ENCODE data around the gene PALM2AKAP2.

Gene PALM2AKAP2

GRCh38 chr9:109771796-109772531 lies 8.0 kb upstream of the PALM2AKAP2 start:
- peak in 2 of 56 donors; percentile 0 to 4 for DNase-seq

DNA sequence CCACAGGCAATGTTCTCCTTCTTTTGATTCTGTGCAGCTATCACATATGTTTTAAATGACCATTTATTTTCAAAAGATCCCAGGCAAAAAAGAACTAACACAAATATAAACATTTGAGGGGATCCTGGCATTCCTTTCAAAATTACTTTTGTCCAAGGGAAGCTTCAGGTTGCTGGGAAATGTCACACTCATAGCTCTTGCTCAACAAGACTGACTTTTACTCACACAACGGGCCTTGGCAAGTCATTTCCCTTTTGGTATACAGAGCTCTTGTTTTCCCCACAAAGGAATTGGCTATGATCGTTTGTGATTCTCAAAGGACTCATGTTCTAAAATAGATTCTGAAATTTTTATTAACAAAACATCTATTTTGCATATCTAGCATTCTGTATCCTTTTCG lies 4.5 kb upstream of the PALM2AKAP2 start:
- no peak for DNase-seq

- no peak for DNase-seq
Measured at GRCh38 chr9:109776391-109776790, 3.6 kb upstream of the PALM2AKAP2 start.

DNA sequence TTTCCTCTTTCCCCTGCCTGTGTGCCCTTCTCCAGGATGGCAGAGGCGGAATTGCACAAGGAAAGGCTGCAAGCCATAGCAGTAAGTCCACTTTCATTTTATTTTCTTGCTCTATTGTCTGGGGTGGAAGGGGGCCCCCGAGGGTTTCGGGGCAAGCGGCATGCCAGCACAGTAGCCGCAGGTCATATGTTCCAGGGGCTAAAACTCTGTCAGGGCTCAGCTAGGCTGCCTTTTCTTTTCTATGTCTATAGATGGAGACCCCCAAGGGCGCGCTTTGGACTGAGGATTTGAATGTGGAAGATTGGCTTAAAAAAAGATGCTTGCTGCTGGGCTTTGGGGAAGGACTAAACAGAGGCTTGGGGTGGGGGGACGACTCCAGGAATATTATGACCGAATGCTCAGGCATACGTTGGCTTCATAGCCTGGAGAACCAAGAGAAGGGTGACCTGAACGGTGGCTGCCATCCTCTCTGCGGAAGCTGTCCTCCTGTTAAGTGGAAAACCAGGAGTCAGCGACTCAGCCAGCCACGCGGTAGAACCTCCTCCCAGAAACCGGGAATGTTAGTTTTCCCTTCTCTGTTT lies 545 bp downstream of the PALM2AKAP2 start:
- DNase-seq: peak in 2 of 56 donors; percentile 2 to 44

DNA sequence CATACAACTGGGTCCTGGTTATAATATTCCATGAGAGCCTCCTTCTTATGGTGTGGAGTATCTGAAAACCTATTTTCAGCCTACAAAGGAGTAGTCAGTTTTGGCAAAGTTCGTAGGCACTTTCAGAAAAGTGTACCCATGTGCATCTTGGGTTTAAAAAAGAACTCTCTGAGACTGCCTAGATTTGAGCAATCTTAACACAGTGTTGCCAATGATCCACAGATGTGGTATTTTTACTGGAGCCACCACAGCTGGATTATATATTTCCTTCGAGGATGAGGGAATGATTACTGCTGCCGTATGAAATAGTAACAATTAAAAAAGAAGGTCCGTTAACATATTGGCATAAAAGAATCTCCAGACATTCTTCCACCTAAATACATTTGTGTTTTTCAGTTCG lies 1.1 kb downstream of the PALM2AKAP2 start:
- no peak for DNase-seq

GRCh38 chr9:109781541-109782197 lies 1.7 kb downstream of the PALM2AKAP2 start:
- DNase-seq: no peak

DNA sequence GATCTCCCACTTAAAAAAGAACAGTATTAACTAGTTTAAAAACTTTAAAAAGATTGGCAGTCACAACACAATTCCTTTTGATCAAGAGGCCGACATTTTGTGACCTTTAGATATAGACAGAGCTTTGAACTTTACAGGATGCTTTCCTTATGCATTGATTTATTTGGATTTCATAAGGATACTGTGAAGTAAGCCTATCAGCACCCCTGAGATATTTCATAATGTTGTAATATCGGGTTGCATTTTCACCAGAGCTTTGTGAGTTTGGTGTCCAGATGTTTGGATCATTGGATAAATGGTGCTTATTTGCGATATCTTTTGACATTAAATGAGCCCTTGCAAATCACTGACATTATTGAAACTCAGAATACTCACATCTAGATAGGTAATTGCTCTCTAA lies 7.7 kb downstream of the PALM2AKAP2 start:
- DNase-seq: no peak

DNA sequence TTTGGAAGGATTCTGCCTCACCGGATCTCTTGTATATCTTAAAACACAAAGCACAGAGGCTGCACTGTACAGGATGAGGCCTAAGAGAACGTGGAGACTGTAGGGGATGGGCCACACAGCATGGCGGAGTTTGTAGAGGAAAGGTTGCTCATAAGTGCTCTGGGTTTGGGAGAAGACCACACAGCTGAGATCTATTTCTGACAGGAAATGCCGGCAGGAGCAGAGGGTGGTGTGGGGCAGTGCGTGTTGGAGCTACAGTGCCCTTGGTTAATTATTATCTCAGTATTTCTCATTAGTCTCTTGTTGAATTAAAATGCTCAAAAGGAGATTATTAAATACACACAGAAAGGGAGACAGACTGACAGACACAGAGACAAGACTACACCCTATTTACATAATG lies 9.6 kb downstream of the PALM2AKAP2 start:
- no peak for DNase-seq

DNA sequence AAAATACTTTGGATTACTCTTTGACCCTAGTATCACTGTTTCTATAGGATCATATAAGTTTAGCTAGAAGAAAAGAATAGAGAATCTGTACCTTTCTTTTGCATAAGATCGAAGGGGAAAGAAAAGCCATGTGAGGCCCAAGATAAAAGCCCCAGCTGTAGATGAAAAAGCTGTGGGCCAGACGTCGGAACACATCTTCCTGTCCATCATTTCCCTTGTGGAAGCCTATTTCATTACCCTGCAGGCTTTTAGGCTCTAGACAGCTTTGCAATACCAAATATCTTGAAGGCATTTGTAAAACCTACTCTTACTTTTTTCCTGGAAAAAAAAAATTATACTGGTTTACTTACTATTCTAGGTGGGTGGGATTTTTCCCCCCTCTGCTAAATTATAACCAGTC lies 10.0 kb downstream of the PALM2AKAP2 start:
- DNase-seq: no peak

- DNase-seq: no peak
Measured at GRCh38 chr9:109791003-109791677, 11.1 kb downstream of the PALM2AKAP2 start.

GRCh38 chr9:109791747-109792146 lies 11.7 kb downstream of the PALM2AKAP2 start:
- DNase-seq: no peak

DNA sequence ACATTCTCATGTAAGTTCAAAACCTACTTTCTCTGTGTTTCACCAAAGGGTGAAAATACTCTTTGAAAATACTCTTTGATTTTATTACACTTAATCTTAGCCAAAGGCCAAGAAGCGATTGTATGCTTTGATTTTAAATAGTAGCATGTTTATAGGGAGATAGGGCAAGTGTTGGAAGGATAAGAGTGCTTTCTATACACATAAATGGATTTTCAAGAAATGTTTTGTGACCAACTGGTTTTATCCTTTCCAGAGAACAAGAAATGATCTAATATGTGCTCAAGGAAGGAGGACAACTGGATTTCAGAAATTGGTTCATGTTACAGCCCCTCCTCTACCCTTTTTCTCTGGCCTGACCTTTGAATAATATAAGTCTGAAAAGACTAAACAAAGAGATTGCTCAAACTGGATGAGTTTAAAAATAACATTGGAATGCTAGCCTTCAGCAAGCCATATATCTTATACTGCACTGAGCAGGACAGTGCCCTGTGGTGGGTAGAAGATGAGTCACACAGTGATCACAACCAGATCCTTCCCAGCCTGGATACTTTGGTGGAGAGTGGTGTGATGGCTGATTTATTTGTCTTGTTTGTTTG lies 13.1 kb downstream of the PALM2AKAP2 start:
- DNase-seq: no peak

DNA sequence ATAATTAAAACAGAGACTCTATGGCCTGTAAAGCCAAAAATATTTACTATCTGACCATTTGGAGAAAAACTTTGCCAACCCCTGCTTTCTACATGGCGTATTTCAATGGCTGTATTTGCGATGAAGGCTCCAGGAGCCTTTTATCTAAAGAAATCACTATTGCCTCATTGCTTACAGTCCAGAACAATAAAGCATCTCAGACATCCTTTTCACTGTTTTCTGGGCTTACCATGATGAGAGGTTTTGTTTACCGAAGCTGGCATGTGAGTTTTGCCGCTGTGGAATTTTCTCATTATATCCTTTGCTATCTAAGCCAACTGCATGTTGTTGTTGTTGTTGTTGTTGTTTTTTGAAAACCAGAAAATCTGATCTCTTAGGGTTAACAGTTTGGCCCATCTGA lies 13.9 kb downstream of the PALM2AKAP2 start:
- DNase-seq: no peak

- DNase-seq: no peak
Measured at GRCh38 chr9:109794361-109795012, 14.5 kb downstream of the PALM2AKAP2 start.

GRCh38 chr9:109795613-109796012 lies 15.6 kb downstream of the PALM2AKAP2 start:
- no peak for DNase-seq

DNA sequence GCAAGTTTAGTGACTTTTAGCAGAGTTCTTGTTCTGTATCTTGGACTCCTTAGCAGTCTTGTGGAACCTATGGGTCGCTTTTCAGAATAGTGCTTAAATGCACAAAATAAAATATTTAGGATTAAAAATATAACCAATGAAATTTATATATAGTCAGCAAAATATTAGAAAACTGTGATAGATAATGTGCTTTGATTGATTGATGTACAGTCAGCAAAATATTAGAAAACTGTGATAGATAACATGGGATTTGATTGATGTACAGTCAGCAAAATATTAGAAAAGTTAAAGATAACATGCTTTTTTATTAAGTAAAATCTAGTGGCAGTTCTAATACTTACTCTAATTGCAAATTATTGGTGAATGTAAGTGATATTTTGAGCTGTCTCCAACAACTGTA lies 16.1 kb downstream of the PALM2AKAP2 start:
- DNase-seq: no peak

DNA sequence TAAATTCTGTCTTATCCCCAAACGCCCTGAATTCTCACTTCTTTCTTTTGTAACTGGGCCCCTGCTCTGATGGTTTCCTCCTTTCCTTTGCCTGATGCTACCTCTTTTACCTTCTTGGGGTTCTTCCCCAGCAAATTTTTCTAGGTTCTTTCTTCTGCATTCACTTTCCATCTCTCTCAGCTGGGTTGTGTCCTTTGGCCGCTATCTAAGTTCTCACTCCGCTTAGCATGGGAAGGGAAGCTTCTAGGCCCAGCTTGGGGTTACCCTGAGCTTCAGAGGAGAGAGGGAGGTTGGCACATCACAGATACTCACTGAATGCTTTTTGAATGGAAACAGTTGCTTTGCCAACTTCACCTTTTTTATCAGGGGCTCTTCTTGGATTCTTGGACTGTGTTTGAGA lies 17.0 kb downstream of the PALM2AKAP2 start:
- DNase-seq: no peak

- no peak for DNase-seq
Measured at GRCh38 chr9:109797509-109797908, 17.5 kb downstream of the PALM2AKAP2 start.

- DNase-seq: no peak
Measured at GRCh38 chr9:109799141-109799540, 19.1 kb downstream of the PALM2AKAP2 start.

GRCh38 chr9:109799792-109800191 lies 19.8 kb downstream of the PALM2AKAP2 start:
- no peak for DNase-seq

- no peak for DNase-seq
Measured at GRCh38 chr9:109801484-109801883, 21.5 kb downstream of the PALM2AKAP2 start.
